GM23338 (cell line): ENCODE data around the gene HS3ST6. TPM values are rescaled to one million over a fixed set of nuclear protein-coding genes. Genes with fewer than 3 reads are reported as not detected.

Source experiments
- ATAC-seq: fragments of 200-7000 bp; cut with Tn5 transposase; 3 replicates; pipeline ENCODE4 v1.9.1; 2020
- DNase-seq: peaks from one replicate; pipeline ENCODE4 v3.0.0-alpha.2; 2015; ENCODE audit warnings: low spot score
- H2AFZ ChIP-seq: fragments of 200-600 bp; sonication (generic); 2 replicates; pipeline ENCODE4 v1.8.0; 2016; ENCODE audit warnings: antibody characterized with exemption, mild to moderate bottlenecking, moderate library complexity
- H3F3A ChIP-seq: fragments of 200-600 bp; sonication (generic); replicated peaks from 2 replicates; pipeline ENCODE4 v1.8.0; 2017; ENCODE audit warnings: antibody characterized with exemption, mixed run types, low read depth
- H3K27ac ChIP-seq: fragments of 200-600 bp; sonication (generic); 2 replicates; pipeline ENCODE4 v1.6.1; 2016; ENCODE audit warnings: low read depth
- H3K27me3 ChIP-seq: fragments of 200-600 bp; sonication (generic); 2 replicates; pipeline ENCODE4 v1.8.0; 2016; ENCODE audit warnings: mild to moderate bottlenecking, mixed run types, moderate library complexity; ENCODE audit not compliant: insufficient read depth
- H3K36me3 ChIP-seq: fragments of 200-600 bp; sonication (generic); 2 replicates; pipeline ENCODE4 v1.8.0; 2016; ENCODE audit warnings: mild to moderate bottlenecking; ENCODE audit not compliant: insufficient read depth
- H3K4me1 ChIP-seq: fragments of 200-600 bp; sonication (generic); 2 replicates; pipeline ENCODE4 v1.8.0; 2016; ENCODE audit warnings: mild to moderate bottlenecking, moderate library complexity; ENCODE audit not compliant: insufficient read depth
- H3K4me2 ChIP-seq: fragments of 200-600 bp; sonication (generic); 2 replicates; pipeline ENCODE4 v1.7.1; 2017; ENCODE audit warnings: mixed run types
- H3K4me3 ChIP-seq: fragments of 200-600 bp; sonication (generic); 2 replicates; pipeline ENCODE4 v1.6.1; 2016; ENCODE audit warnings: mixed run types
- H3K79me2 ChIP-seq: fragments of 200-600 bp; sonication (generic); replicated peaks from 2 replicates; pipeline ENCODE4 v1.8.0; 2017; ENCODE audit warnings: mild to moderate bottlenecking; ENCODE audit not compliant: insufficient read depth
- H3K9me2 ChIP-seq: fragments of 200-600 bp; sonication (generic); 2 replicates; pipeline ENCODE4 v1.8.0; 2017; ENCODE audit not compliant: insufficient read depth
- H4K20me1 ChIP-seq: fragments of 200-600 bp; sonication (generic); replicated peaks from 2 replicates; pipeline ENCODE4 v1.8.0; 2017; ENCODE audit warnings: mild to moderate bottlenecking; ENCODE audit not compliant: insufficient read depth
- H3K27ac Mint-ChIP-seq: 2 replicates; pipeline ENCODE4 v1.8.0; 2020; ENCODE audit warnings: inconsistent platforms, mild to moderate bottlenecking, moderate library complexity, mixed read lengths
- H3K27me3 Mint-ChIP-seq: 3 replicates; pipeline ENCODE4 v1.8.0; 2022; ENCODE audit warnings: low read depth, mild to moderate bottlenecking, moderate library complexity, mixed read lengths, inconsistent platforms; ENCODE audit not compliant: insufficient read depth, poor library complexity
- H3K36me3 Mint-ChIP-seq: 3 replicates; pipeline ENCODE4 v1.8.0; 2021; ENCODE audit warnings: low read depth, mild to moderate bottlenecking, inconsistent platforms, moderate library complexity, mixed read lengths
- H3K4me1 Mint-ChIP-seq: 3 replicates; pipeline ENCODE4 v1.8.0; 2020; ENCODE audit warnings: mild to moderate bottlenecking, inconsistent platforms, mixed read lengths
- H3K4me3 Mint-ChIP-seq: 3 replicates; pipeline ENCODE4 v1.8.0; 2021; ENCODE audit warnings: moderate library complexity, mild to moderate bottlenecking, inconsistent platforms, mixed read lengths
- H3K9me3 Mint-ChIP-seq: 3 replicates; pipeline ENCODE4 v1.8.0; 2020; ENCODE audit warnings: moderate library complexity, mild to moderate bottlenecking, inconsistent platforms, mixed read lengths
- CREB1 ChIP-seq: fragments of 250-450 bp; sonication (Bioruptor Pico); IDR thresholded peaks from 2 replicates; pipeline ENCODE4 v1.5.0; 2020; ENCODE audit warnings: low read depth, mild to moderate bottlenecking, moderate library complexity
- CTCF ChIP-seq, 2 experiments: fragments of 200-600 bp in 1 of 2; sonication (generic) in 1 of 2; conservative IDR thresholded peaks; 2 replicates each; pipeline versions ENCODE4 v1.5.1 to v1.6.1; 2016 to 2017; ENCODE audit warnings: antibody characterized with exemption in 2 of 2, low read depth in 2 of 2, mild to moderate bottlenecking in 2 of 2, moderate library complexity in 1 of 2
- ETS1 ChIP-seq: IDR thresholded peaks from 2 replicates; pipeline ENCODE4 v1.6.1; 2016; ENCODE audit warnings: antibody characterized with exemption
- EZH2 ChIP-seq: fragments of 200-600 bp; sonication (generic); IDR thresholded peaks from one replicate; pipeline ENCODE4 v1.8.0; 2017; ENCODE audit warnings: antibody characterized with exemption, mild to moderate bottlenecking, low read depth; ENCODE audit not compliant: unreplicated experiment
- EZH2phosphoT487 ChIP-seq: fragments of 200-600 bp; sonication (generic); IDR thresholded peaks from one replicate; pipeline ENCODE4 v1.8.1; 2018; ENCODE audit warnings: antibody characterized with exemption; ENCODE audit not compliant: unreplicated experiment
- JUNB ChIP-seq: IDR thresholded peaks from one replicate; pipeline ENCODE4 v1.6.1; 2016; ENCODE audit warnings: antibody characterized with exemption; ENCODE audit not compliant: unreplicated experiment
- NANOG ChIP-seq: IDR thresholded peaks from 2 replicates; pipeline ENCODE4 v1.6.1; 2016; ENCODE audit warnings: antibody characterized with exemption, borderline replicate concordance
- POLR2AphosphoS5 ChIP-seq: IDR thresholded peaks from 2 replicates; pipeline ENCODE4 v1.6.1; 2016; ENCODE audit warnings: antibody characterized with exemption, low read depth
- REST ChIP-seq: IDR thresholded peaks from one replicate; pipeline ENCODE4 v1.6.1; 2018; ENCODE audit warnings: antibody characterized with exemption; ENCODE audit not compliant: unreplicated experiment
- STAT1 ChIP-seq: IDR thresholded peaks from one replicate; pipeline ENCODE4 v1.6.1; 2016; ENCODE audit warnings: antibody characterized with exemption; ENCODE audit not compliant: unreplicated experiment
- ZNF114 ChIP-seq: fragments of 250-450 bp; sonication (Bioruptor Pico); IDR thresholded peaks from 2 replicates; pipeline ENCODE4 v1.5.0; 2020; ENCODE audit warnings: mild to moderate bottlenecking, moderate library complexity
- ZNF331 ChIP-seq: fragments of 250-450 bp; sonication (Bioruptor Pico); IDR thresholded peaks from 2 replicates; pipeline ENCODE4 v1.5.0; 2020; ENCODE audit warnings: low read depth, mild to moderate bottlenecking, moderate library complexity
- ZNF462 ChIP-seq: fragments of 250-450 bp; sonication (Bioruptor Pico); IDR thresholded peaks from 2 replicates; pipeline ENCODE4 v1.5.0; 2020; ENCODE audit warnings: mild to moderate bottlenecking, moderate library complexity
- polyA plus RNA-seq: library from polyadenylated mRNA; unstranded; fragments of >200 nt; fragmentation: Nextera tagmentation; extraction: Ambion mirVana; gene quantifications from 2 replicates; pipeline ENCODE4 v1.2.1, GENCODE V29; 2016
- total RNA-seq: library from RNA; depleted of rRNA; stranded (reverse); fragments of >200 nt; shearing (Covaris generic); gene quantifications from 2 replicates; pipeline ENCODE4 v1.2.3, GENCODE V29; 2014

HS3ST6 gene
- total and polyA plus RNA-seq, 2 experiments from 2014 or later = 0.21 TPM; not detected in 1

DNA sequence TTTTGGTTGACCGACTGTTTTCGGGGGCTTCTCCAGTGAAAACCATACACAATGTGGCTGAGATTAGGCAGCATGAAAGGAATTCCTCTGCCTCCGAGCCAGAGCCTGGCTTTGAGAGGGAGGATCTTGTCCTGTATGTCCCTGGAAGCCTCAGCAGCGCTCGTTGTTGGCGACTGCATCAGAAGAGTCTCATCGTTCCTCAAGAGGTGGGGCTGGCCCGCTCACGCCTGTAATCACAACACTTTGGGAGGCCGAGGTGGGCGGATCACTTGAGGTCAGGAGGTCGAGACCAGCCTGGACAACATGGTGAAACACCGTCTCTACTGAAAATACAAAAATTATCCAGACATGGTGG, 15.0 kb downstream of the HS3ST6 start:
- no peak overlapping the region for H3K27ac ChIP-seq
- no peak overlapping the region for H3K27ac Mint-ChIP-seq
- TF ChIP-seq NANOG = no peak
- TF ChIP-seq REST = no peak
- TF ChIP-seq ZNF462 (CRISPR knock-in tag) = no peak
- no peak for TF ChIP-seq EZH2
- TF ChIP-seq CTCF (conservative IDR thresholded peaks at IDR 0.05; ENCODE audit: low read depth in 2 of 2) = no peak
- no peak for TF ChIP-seq CREB1 (CRISPR knock-in tag)
- TF ChIP-seq STAT1 = no peak
- no peak for TF ChIP-seq ZNF114
- no peak for TF ChIP-seq ZNF331 (CRISPR knock-in tag)
- no peak for TF ChIP-seq POLR2AphosphoS5
- no peak for TF ChIP-seq JUNB
- no peak for TF ChIP-seq EZH2phosphoT487
- no peak for TF ChIP-seq ETS1

More for the DNA sequence above, 15.0 kb downstream of the HS3ST6 start:
- Histone ChIP-seq H3K36me3 (no peaks in the 10 kb centered on the region), H3K9me2 (no peaks in the 10 kb centered on the region), H3K4me1 (peaks cover 3% of the 10 kb centered on the region; the same call in 1 of the 2 replicates), H3K4me3 (no peak overlapping the region), H2AFZ (no peak overlapping the region), H3K79me2 (no peaks in the 10 kb centered on the region), H3K27me3 (no peaks in the 10 kb centered on the region), H3K4me2 (no peak overlapping the region), H3F3A (no peaks in the 10 kb centered on the region), H4K20me1 (no peaks in the 10 kb centered on the region)
- Mint-ChIP-seq H3K9me3 (no peaks in the 10 kb centered on the region), H3K4me3 (no peak overlapping the region), H3K27me3 (peaks cover 14% of the 10 kb centered on the region), H3K4me1 (0 out of 3 replicates have a peak, but pooled peaks cover 6% of the 10 kb centered on the region), H3K36me3 (no peaks in the 10 kb centered on the region)
- no peak for DNase-seq
- no peak for ATAC-seq
